GM19025 (cell line): ENCODE results near the gene PLCD3.

Experiments used
- ATAC-seq: cut with Tn5 transposase; IDR thresholded peaks from one replicate; pipeline ENCODE4 v1.9.1; 2021; ENCODE audit warnings: mild to moderate bottlenecking, low read depth, moderate library complexity; ENCODE audit not compliant: unreplicated experiment

The PLCD3 gene

GRCh38 chr17:45104907-45105624 is 27.2 kb downstream of the PLCD3 start:
- ATAC-seq, result no peak

DNA sequence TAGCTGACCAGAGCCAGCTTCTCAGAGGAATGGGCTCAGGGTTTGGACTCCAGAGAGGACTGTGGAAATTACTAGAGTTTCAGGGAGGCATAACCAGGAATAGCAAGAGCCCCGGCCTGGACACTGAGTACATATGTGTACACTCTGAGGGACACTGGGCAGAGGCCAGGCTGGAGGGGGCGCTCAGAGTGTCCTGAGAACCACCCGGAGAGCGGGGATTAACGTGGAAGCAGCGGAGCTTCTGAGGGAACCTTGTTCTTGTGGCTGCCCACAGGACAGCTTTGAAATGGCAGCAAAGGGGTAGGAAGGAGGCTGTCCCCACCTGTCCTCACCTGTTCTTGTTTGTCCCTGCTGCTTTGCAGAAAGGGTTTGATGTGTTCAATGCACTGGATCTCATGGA is 27.8 kb downstream of the PLCD3 start:
- no peak for ATAC-seq

- no peak for ATAC-seq
These were observed 28.3 kb downstream of the PLCD3 start for GRCh38 chr17:45104029-45104428.

- ATAC-seq, result no peak
These were observed 29.0 kb downstream of the PLCD3 start for GRCh38 chr17:45103269-45103795.

- no peak for ATAC-seq
These were observed 29.5 kb downstream of the PLCD3 start for GRCh38 chr17:45102856-45103255.

DNA sequence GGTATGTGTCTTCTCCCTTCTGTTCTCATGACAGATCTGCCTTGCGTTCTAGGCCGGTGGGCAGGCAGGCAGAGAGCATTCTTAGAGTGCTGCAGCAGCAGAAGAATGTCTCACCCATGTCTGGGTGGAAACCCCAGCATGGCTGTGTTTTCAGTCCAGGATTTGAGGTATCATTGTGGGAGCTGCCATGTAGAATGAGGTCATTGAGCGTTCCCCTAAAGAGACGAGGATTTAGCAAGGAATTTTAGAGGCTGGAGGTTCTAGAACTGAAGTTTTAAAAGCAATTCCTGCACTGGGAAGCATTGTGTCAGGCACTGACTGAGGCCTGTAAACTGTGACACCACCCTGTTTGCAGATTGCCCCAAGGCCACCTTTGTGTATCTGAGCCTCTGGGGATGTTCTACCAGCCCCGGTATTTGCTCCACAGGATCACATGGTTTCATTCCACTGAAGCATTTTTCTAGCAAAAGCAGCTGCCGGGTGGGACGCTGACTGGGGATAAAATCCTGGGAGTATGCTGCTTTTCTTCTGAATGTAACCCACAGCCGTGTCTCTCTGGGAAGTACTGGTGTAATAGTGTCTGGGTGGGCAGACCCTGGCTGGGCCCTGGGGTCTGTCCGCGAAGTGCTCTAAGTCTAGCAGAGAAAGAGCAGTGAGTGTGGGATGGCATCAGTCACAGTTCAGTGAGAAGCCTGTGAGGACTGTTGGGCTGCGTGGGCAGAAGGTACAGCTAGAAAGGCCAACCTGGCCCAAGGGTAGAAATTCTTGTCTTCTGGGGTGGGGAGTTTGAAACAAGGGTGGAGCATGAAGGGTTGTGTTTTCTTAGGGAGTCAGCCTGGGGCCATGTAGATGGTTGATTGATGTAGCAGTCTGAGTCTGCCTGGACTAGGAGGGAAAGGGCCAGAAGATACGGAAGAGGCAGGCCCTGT is 30.2 kb downstream of the PLCD3 start:
- no peak for ATAC-seq

- no peak for ATAC-seq
These were observed 30.8 kb downstream of the PLCD3 start for GRCh38 chr17:45101546-45101882.

DNA sequence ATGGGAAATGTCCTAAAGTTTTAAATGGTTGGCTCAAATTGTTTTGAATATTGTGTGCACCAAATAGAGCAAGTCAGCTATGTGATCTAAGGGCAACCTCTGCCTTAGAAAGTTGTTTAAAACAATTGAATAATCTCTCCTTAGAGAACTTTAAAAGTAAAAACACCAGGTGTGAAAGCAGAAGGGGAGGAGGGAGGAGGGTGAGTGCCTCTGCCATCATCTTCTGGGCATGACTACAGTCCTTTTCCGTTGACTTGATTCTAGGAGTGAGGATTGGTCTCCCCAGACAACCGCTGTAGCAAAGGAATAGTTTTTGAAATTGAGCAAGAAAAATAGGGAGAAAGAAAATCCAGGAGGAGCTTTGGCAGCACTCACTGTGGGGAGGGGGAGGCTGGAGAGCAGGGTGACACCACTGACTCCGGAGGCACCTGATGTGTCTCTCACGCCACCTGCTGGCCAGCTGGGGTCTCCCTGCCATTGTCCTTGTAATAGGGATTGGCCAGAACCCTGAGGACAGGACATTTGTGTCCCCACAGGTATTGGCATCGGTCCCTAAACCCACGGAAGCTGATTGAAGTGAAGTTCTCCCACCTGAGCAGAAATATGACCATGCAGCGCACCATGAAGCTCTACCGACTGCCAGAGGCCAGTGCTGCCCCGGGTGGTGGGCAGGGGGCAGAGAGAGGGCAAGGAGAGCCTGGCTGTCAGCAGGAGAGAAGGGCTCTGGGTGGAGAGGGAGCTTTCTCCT is 33.3 kb downstream of the PLCD3 start:
- no peak for ATAC-seq

- ATAC-seq, result no peak
These were observed 34.0 kb downstream of the PLCD3 start for GRCh38 chr17:45098081-45098868.

DNA sequence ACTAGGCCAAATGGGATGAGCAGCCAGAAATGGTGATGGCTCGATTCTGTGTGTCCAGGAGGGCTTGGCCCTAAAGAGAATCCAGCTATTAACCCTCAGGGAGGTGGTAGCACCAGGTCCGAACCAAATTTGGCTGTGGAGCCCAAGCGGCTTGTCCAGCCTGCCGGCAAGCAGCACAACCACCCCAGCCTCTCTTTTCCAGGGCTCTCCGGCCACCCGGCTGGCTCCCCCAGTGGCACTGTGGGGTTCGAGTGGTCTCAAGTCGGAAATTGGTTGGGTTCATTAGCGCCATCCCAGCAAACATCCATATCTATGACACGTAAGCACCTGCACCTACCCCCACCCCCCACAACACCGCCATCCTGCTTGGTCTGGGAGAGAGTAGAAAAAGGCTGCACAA is 35.4 kb downstream of the PLCD3 start:
- ATAC-seq, result no peak

- no peak for ATAC-seq
These were observed 36.2 kb downstream of the PLCD3 start for GRCh38 chr17:45096141-45096540.

GRCh38 chr17:45093444-45094110 is 38.7 kb downstream of the PLCD3 start:
- no peak for ATAC-seq

GRCh38 chr17:45092911-45093430 is 39.3 kb downstream of the PLCD3 start:
- no peak for ATAC-seq

DNA sequence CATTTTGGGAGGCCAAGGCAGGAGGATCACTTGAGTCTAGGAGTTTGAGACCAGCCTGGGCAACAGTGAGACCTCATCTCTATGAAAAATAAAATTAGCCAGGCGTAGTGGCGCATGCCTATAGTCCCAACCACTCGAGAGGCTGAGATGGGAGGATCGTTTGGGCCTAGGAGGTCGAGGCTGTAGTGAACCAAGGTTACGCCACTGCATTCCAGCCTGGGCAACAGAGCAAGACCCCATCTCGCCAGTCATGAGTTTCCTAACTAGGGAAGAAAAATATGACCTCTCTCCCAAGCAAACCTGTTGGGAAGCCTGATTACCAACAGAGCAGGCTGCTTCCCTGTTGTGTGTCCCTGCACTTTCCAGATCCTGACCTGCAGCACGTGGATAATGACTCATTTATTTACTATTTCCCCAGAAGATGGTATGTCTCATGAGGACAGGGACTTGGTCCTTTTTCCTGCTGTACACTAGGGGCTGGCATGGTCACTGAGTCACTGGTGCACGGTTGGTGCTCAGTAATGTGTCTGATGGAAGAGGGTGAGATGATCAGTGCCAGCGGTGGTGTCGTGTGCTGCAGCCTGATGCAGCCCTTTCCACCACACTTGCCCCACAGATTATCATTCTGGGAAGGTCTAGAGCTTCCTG is 40.4 kb downstream of the PLCD3 start:
- ATAC-seq, result no peak

- no peak for ATAC-seq
These were observed 41.6 kb downstream of the PLCD3 start for GRCh38 chr17:45090711-45091110.

DNA sequence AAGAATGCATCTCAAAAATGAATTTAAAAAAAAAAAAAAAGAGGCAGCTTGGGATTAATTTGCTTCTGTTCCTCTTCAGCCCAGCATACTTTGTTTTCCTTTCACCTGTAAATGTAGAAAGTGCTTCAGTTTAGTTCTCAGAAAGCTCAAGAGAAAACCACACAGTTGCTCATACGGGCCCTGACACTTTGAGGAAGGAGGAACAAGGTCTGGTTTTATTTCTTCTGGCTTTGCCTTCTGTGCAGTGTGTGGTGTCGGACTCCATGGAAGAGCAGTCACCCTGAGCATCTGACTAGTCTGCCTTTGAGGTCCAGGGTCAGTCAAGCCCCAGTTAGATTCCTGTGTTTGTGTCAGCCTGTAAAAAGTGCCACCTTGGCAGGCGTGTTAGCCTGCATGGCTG is 43.6 kb downstream of the PLCD3 start:
- ATAC-seq, result no peak

GRCh38 chr17:45087978-45088377 is 44.3 kb downstream of the PLCD3 start:
- no peak for ATAC-seq

DNA sequence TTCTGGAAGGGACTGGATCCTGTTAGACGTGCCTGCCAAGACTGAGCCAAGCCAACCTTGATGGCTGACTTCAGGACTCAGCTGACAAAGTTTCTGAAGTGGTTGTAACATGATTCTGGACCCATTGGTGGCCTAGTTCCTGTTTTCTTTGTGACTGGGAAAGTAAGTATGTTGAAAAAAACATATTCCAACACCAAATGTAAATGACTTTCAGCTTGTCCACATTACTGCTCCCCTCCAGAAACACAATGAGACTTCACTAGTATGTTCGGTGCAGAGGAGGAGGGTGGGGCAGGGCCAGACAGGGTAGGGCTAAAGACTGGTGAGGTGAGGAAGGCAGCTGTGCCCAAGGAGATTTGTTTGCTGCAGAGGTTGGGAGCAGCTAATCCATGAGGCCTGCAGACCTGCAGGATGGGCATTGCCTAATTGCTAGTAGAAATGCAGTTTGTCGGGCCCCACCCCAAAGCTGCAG is 44.8 kb downstream of the PLCD3 start:
- no peak for ATAC-seq
